Cardiac septum (tissue), 1 donor: ENCODE results near the gene IGF1R. TPM values are rescaled to one million over a fixed set of nuclear protein-coding genes. Genes with fewer than 3 reads are reported as not detected.

Experiments
- DNase-seq: peaks from one replicate; pipeline ENCODE4 v3.0.0-alpha.2; 2020; ENCODE audit warnings: low spot score
- intact Hi-C: fragments of 100-400 bp; cut with DNase I; formaldehyde crosslinking; loops from one replicate; pipeline ENCODE4 v1.14.0; 2022
- total RNA-seq: library from RNA; stranded (reverse); fragmentation: NEBNext Ultra II Directional; extraction: Animal tissue kit (Norgen Biotek cat#: 25700); gene quantifications from one replicate; pipeline ENCODE4 v1.2.1, GENCODE V29; 2021
- donor health status: DM: no; HTN: no; CAD: no.

Gene IGF1R
- total RNA-seq, 1 donor from 2014 or later: 57.2 TPM

GRCh38 chr15:98933406-98933805, 285.1 kb downstream of the IGF1R start:
- intact Hi-C loops: no loop called here
- peak; percentile 38 for DNase-seq

GRCh38 chr15:98935736-98936135, 287.4 kb downstream of the IGF1R start:
- DNase-seq: no peak
- intact Hi-C loops: no loop called here

DNA sequence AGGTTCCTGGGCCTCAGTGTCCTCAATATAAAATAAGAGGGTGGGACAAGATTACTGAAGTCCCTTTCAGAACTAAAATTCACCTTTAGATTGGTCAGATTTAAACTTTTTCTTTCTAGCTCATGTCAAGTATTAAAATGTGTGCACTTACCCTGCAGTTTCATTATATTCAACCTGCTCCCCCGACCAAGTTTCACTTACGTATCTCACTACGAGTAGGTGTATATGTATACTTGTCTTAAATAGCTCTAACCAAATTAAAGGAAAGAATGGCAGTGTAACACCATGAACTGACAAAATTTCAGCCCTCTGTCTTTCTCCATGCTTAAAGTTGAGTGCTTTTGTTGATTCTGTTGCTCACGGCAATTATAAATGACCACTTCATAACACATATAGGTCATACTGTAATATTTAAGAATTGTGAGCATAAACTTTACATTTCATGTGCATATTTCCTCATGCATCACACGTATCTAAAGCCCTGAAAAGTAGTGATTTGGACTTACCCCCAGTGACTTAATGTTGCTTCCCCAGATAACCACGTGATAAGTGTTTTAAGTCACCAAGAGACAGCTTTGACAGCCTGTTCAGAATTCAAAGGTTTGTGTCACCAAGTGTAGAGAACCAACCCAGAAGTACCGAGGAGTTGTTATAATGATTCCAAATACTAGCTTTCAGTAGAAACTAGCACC, 289.2 kb downstream of the IGF1R start:
- intact Hi-C loops: no loop called here
- DNase-seq: no peak

DNA sequence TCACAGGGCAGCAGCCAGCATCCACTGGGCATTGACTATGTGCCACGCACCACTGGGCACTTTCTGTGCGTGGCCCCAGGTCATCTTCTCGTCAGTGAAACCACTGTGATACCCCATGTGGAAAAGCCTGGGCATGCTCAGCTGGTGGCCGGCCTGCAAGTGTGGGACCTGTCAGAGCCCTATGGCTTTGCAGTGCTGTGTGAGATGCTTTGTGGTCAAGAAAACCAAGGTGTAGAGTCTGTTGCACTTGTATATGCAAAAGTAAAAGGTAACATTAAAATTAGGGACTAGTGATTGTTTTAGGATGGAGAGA, 289.7 kb downstream of the IGF1R start:
- intact Hi-C loops: no loop called here
- DNase-seq: peak; percentile 17

- intact Hi-C loops: no loop called here
- DNase-seq: peak; percentile 38
Observed at GRCh38 chr15:98938799-98939198, 290.5 kb downstream of the IGF1R start.

GRCh38 chr15:98939311-98940080, 291.2 kb downstream of the IGF1R start:
- DNase-seq: no peak
- intact Hi-C loops: no loop called here

DNA sequence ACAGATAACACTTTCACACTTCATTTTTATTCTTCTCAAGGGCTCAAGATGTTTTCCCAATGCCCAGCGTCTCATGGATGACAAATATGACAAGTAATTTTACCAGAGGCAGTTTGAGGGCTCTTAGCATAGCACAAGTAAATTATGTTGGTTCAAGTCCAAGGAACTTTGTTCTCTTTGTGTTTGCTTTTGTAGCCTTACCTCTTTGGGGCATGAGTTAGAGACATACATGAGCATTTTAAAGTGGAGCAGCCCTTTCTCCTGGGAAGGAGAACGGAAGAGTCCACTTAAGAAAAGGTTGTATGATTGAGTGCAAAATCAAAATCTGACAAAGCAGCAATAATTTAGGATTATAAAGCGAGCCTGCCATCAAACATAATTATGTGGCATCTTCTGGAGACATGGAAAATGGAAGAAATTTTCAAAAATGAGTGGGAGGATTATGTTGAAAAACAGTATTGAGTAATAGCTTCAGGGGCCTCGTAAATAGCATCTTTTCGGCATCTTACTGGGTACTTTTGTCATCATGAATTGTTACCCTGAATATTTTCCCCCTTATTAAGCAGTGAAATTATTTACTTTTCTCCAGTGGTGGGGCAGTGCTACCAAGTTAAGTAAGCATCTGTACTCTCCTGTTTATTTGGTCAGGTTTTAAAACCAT, 293.4 kb downstream of the IGF1R start:
- intact Hi-C loops: no loop called here
- DNase-seq: no peak

- no peak for DNase-seq
- intact Hi-C loops: no loop called here
Observed at GRCh38 chr15:98942431-98942830, 294.1 kb downstream of the IGF1R start.

DNA sequence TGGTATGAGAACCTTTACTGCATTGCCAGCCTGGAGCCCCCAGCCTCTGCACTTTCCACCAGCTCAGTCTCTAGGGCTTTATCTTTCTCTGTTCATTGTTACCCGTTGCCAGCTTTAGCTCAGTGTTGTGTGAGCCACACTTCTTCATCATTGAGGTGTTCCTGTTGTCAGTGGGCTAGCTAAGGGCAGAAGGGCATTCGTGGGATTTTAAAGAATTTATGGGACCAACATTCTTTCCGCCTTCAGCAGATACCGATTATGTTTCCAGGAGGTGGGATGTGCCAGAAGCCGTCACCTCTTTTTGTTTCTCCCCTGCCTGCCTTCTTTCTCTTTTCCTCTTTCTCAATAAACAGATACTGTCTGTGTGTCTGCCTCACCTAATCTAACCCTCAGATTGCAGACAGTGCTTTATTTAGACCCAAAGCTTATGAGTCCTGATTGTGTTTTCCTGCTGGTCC, 294.7 kb downstream of the IGF1R start:
- no peak for DNase-seq
- intact Hi-C loops: no loop called here

GRCh38 chr15:98943601-98944151, 295.3 kb downstream of the IGF1R start:
- intact Hi-C loops: loop anchor here (2.0 kb wide), 1 partner anchor 113 kb away; no protein-coding TSS in a partner anchor
- DNase-seq: no peak

DNA sequence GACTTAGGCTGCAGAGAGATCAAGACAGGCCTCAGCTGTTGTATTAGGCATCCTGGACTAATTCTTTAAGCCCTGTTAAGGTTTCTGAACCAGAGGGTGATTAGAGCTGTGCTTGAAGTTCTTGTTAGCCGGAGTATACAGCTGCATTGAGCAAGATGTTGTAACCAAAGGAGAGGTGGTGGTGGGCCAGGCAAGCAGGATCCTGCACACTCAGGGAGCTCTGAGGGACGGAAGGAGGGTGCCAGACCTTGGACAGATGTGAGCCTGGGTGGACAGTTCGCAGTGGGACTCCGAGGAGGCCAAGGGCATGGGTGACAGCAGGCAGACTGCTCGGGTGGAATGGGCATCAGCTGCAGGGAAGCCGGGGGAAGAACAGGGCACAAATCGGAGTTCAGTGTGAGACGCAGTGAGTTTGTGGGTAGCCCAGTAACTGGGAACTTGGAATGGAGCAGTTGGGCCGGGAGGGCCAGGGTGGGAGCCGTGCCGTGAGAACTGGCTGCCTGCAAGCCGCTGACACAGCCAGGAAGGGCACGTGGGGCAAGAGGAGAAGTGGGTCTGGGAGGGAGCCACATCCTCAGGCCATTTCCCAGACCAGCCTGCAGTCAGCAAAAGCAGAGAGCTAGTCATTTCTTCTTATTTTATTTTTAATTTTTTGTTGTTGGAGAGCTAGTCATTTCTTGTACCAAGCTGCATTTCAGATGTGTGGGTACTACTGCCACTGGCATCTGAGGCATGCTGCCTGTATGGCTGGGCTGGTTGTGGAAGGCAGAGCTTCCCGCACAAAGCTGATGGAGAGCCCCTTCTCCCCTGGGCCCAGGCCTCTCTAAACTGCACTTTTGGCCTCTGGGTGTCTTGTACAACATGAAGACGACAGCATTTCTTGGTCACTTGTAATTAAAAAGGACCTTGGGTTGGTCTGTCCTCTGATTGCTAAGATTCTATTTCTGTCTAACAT, 298.2 kb downstream of the IGF1R start:
- intact Hi-C loops: no loop called here
- peak; percentile 91 for DNase-seq

- intact Hi-C loops: no loop called here
- no peak for DNase-seq
Observed at GRCh38 chr15:98948456-98948855, 300.1 kb downstream of the IGF1R start.

GRCh38 chr15:98948941-98949340, 300.6 kb downstream of the IGF1R start:
- no peak for DNase-seq
- intact Hi-C loops: no loop called here

DNA sequence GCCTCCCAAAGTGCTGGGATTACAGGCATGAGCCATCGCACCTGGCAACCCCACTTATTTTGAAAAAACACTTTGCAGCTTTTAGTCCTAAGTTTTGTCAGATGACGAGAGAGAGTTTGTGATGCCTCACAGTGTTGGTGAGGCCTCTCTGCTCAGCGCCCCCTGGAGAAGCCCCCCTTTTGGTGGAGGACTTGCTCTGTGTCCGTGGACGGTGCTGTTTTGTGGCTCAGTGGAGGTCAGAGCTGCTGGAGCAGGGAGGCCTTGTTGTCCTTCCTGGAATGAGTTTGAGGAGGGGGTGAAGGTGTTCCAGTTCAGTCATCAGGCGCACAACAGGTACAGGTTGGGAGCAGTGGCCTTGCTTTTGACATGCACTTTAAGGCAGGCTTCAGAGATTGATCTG, 301.3 kb downstream of the IGF1R start:
- intact Hi-C loops: no loop called here
- no peak for DNase-seq

DNA sequence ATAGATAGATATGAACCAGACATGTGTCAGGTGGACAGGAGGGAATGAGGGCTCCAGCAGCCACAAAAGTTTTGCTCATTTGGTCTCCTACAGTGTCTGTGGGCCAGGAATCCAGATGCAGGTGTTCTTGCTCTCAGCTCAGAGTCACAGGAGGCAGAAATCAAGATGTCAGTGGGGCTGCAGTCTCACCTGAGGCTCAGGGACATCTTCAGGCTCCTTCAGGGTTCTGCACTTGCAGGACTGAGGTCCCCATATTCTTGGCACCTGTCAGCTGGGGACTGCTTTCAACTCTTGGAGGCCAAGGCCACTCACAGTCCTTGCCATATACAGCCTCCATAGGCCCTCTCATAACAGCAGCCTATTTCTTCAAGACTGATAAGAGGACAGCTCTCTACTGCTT, 301.9 kb downstream of the IGF1R start:
- intact Hi-C loops: no loop called here
- no peak for DNase-seq

DNA sequence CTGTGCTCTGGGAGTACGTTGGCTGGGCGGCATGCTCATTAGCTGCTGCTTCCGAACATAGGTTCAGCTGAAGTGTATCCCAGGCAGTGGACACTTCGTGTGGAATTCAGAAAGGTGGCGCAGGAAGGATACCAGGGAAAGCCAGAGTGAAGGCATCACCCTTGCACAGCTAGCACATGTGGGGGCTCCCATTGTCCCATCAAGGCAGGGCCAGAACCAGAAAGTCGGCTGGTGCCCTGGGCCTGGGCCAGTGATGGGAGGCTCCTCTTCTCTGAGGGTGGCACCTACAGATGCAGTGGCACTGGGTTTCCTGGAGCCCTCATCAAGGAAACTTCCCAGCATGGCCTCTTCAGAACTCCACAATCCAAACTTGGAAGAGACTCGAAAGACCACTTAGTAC, 302.7 kb downstream of the IGF1R start:
- intact Hi-C loops: no loop called here
- DNase-seq: no peak

GRCh38 chr15:98951493-98952320, 303.4 kb downstream of the IGF1R start:
- intact Hi-C loops: no loop called here
- DNase-seq: no peak

DNA sequence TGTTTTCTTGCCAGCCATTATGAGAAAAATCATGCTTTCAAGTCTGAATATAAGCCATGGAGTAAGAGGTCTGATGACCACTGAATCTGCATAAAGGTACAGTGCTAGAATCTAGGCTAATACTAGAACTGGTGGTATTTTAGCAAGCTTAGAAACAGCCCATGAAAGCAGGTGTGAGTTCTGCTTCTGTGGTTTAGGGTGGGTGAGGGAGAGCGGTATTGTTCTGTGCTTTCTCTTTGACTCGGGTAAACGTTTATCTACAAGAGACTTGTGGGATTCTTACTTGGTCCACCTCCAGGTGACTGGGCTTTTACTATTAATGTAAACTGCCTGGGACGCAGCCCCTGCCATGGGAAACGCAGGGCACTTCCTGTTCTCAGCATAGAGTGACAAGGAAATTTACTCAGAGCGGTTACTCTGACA, 304.1 kb downstream of the IGF1R start:
- intact Hi-C loops: no loop called here
- no peak for DNase-seq
